ENCODE data around the gene PIK3R2.
"Not testable (repeated sequence)": the region's sequence is repeated elsewhere in the genome, so short reads cannot be mapped to it uniquely, and the experiment has no call there.

PIK3R2 gene
- total RNA-seq = 0.27 to 0.36 (median 0.31) reads per million in 4 donors

DNA sequence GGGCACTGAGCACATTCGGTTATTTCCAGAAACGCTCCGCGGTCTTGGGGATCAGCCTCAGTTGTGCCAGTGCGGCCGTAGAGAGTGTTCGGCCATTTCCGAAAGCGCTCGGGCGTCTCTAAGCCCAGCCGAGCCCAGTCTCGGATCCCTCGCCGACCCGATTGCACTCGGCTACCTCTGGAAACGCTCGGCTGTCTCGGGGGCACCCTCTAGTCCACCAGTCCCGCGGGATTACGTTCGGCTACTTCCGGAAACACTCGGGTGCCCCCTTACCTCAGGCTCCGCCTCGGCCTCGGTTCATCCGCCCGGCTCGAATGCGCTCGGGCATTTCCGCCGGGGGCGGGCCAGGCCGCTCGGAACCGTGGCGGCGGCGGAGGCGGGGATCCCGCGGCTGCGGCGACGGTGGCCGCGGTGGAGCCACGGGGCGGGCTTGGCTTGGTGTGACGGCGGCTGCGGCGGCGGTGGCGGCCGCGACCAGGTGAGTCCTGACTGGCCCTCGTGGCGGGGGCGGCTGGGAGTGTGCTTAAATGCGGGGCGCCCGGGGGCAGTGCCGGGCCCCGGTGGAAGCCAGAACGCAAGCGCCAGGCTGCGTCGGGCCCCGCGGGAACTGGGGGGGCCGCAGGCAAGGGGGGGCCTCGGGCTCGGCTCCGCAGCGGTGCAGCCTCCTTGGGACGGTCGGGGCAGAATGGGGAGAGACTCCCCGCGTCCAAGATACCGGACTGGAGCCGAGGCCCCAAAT lies at the start of gene PIK3R2:
PIK3R2 (plus strand) TSS at position 347 of the 739 bp plus-strand sequence. CDS start 2,717 bp downstream, outside the sequence.
- peak; percentile 97 to 100 (median 99) for DNase-seq

DNA sequence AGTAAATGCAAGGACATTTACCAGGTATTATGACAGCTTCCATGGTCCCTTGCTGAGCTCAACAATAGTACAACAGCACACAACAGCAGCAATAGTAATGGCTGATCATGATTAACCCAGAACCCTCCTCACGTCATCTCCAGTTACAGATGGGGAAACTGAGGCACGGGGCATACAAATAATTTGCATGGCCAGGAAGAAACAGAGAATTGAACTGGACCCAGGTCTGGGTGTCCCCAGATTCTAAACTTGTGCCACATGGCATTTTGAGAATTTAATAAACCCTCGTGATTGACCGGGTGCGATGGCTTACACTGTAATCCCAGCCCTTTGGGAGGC lies 48.2 kb upstream of the PIK3R2 start:
- no peak for DNase-seq

- DNase-seq = not testable (repeated sequence)
Measured at GRCh38 chr19:18105259-18105658, 47.7 kb upstream of the PIK3R2 start.

- DNase-seq = no peak
Measured at GRCh38 chr19:18107235-18107634, 45.7 kb upstream of the PIK3R2 start.

DNA sequence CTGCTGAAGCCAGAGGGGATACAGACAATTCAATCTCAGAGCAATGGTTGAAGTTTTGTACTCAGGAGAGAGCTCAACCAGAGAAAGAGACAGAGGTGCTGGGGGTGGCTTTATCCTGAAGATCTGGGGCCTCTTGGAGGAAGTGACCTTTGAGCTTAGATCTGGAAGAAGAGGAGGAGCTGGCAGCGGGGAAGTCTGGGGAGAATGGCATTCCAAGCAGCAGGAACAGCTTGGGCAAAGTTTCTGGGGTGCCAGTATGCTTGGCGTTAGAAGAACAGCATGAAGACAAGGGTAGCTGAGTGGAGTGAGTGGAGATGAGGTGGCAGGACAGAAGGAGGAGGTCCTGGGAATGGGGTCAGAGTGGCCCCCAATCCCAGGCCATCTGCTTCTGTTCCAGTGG lies 44.1 kb upstream of the PIK3R2 start:
- DNase-seq = no peak

- DNase-seq = no peak
Measured at GRCh38 chr19:18109341-18109732, 43.6 kb upstream of the PIK3R2 start.

DNA sequence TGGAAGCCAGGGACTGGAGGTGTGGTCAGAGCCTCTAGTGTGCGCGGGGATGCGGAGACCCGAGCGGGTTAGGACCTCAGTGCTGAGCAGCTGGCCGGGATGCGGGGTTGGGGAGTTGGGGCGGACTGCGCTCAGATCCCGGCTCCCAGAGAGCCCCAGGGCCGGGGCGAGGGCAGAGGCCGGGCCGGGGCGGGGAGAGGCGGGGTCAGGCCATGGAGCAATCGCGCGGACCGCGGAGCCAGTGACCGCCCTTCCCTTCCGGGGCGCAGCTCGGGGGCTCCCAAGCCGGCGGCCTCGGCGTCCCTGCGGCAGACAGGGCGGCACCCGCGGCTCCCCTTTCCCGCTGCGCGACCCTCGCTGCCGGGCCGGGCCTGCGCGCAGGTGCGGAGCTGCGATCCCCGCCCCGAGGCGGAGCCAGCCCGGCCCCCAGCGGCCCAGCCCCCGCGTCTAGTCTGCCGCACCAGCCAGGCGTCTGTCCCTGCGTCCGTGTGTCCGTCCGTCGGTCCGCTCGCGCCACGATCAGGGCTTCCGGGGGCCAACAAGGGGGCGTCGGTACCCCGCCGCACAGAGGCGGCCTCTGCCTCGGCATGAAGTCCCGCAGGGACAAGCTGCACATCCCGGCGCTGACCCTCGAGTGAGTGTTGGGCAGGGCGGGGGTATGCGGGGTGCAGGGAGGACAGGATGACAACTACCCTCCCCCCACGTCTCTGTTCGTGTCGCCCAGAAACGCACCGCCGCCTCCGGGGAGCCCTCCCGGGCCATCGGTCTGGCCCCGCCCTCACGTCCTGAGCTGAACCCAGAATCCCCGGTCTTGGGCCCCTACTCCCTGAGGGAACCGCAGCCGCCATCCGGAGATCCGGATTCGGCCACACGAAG lies 43.0 kb upstream of the PIK3R2 start:
- DNase-seq = peak in 2 of 5 donors; percentile 36 to 46

DNA sequence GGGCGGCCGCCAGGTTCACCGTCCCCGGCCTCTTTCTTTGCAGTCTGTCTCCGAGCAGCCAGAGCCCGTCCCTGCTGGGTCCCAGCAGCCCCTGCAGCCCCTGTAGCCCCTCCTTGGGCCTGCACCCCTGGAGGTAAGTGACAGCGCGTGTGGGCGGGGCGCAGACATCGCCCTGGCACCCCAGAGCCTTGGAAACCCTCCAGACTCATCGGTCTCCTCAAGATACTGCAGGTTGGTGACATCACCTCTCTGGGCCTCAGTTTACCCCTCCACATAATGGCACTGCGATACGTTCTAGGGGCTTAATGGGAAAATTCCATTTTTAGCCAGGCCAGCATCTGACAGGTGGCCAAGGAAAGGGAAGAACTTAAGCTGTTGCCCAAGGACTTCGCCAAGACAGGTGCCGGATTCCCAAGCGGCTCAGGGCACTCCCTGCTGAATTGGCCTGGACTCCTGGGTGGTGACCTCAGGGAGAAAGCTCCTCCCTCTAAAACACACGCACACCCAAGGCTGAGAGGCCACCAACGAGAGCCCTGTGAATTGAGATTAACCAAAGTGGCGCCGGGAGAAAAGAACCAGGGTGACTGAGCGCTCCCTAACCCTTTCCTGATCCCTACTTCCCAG lies 42.2 kb upstream of the PIK3R2 start:
- DNase-seq = no peak

DNA sequence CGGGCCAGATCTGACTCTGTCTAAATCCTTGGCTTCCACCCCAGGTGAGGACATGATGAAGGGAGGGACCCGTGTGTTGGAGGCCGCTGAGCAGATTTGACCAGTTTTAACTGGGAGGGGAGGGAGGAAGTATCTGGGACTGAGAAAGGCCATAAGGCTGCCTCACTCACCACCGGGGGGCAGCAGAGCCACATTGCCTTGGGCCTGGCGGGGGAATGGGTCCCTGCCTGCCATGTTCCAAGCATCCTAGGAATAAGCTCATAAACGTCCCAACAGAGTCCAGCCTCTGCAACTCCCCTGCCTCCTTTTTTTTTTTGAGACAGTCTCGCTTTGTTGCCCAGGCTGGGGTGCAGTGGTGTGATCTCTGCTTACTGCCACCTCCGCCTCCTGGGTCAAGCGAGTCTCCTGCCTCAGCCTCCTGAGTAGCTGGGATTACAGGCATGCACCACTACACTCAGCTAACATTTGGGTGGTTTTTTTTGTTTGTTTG lies 39.9 kb upstream of the PIK3R2 start:
- peak in 4 of 5 donors; percentile 60 to 72 (median 65) for DNase-seq

- DNase-seq = no peak
Measured at GRCh38 chr19:18113827-18114226, 39.1 kb upstream of the PIK3R2 start.

GRCh38 chr19:18114483-18114882 lies 38.5 kb upstream of the PIK3R2 start:
- DNase-seq = no peak

DNA sequence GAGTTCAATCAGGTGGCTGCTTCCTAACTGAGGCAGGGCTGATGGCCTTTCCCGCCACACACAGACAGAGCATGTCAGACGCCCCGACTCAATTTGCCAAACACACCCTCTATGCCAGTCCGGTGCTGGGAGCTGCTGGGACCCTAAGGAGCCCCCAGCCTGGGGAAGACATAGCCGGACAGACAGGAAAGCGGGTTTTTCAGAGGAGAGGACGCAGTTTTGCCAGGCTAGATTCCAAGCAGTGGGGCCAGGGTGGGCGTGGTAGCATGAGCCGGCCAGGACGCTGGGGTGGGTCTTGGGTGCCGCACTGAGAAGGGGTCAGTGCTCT lies 35.6 kb upstream of the PIK3R2 start:
- no peak for DNase-seq

GRCh38 chr19:18117692-18118378 lies 35.1 kb upstream of the PIK3R2 start:
- peak; percentile 91 to 98 (median 94) for DNase-seq

GRCh38 chr19:18118420-18119012 lies 34.4 kb upstream of the PIK3R2 start:
- DNase-seq = no peak

DNA sequence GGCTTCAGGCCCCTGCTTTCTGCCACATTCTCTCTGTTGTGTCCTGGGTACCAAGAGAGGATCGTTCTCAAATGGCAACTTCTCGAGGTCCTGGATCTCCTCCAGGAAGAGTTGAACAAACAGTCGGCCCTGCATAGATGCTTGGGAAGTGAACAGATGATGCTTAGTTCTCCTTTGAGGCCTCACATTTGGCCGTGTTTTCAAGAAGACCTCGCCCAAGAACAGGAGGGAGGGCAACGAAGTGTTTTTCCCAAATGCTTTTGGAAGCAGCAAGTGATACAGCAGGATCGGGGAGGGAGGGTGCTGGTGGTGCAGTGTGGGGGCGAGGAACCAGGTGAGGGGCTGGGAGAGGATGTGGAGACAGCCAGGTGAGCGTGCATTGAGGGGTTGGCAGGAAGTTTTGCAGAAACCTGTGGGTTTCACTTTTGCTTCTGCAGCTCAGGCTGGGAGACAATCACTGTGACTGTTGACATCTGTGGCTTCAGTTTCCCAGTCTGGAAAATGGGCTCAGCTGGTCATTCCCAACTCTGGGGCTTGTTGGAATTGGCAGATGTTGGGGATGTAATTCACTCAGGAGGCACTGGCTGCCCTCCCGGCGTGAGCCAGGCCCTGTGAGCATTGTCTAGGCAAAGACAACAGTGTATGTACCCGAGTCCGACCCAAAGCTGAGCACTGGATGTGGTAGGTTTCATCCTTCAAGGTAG lies 33.8 kb upstream of the PIK3R2 start:
- DNase-seq = peak in 3 of 5 donors; percentile 33 to 58 (median 43)

DNA sequence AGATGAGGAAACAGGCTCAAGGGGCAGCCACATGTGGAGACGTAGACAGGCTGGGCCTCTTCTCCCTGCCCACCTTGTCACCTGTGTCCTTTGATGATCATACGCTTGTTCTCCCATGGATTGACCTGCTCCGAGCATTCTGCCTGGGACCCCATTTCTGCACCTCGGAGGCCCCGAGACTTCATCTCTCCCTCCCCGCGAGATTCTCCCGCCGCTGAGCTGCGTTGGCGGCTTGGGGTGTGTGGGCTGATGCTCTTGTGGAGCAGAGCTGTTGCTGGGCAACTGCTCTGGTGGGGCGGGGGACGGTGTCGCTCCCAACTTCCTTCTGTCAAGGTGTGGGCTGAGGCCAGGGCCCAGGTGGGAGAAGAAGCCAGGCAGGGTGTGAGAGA lies 33.3 kb upstream of the PIK3R2 start:
- DNase-seq = peak in 3 of 5 donors; percentile 46 to 61 (median 53)

DNA sequence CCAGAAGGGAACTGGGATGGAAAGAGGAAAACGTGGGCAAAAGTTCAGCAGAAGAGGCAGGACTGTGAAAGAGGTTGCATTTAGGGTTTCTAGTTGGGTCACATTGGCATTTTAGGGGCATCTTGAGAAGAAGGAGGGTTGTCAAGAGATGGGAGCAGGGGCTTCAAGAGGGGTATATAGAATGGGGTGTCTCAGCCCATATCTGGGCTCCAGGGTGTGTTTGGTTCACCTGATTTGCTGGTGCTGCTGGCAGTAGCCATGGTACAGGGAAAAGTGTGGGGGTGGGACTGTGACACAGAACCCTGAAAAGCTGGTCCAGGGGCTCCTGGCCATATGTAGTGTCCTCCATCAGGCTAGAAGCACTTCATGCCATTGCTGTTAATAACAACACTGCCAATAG lies 32.8 kb upstream of the PIK3R2 start:
- no peak for DNase-seq

DNA sequence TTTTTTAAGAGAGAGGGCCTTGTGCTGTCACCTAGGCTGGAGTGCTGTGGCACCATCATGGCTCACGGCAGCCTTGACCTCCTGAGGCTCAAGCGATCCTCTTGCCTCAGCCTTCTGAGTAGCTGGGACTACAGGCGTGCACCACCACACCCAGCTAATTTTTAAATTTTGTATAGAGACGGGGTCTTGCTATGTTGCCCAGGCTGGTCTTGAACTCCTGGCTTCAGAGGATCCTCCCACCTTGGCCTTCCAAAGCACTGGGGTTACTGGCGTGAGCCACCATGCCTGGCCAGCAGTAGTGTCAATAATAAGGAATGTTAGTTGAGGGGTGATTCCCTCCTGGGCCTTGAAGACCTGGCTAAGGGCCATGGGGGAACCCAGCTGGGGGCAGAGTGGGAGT lies 31.8 kb upstream of the PIK3R2 start:
- no peak for DNase-seq

GRCh38 chr19:18122424-18122823 lies 30.5 kb upstream of the PIK3R2 start:
- DNase-seq = no peak

DNA sequence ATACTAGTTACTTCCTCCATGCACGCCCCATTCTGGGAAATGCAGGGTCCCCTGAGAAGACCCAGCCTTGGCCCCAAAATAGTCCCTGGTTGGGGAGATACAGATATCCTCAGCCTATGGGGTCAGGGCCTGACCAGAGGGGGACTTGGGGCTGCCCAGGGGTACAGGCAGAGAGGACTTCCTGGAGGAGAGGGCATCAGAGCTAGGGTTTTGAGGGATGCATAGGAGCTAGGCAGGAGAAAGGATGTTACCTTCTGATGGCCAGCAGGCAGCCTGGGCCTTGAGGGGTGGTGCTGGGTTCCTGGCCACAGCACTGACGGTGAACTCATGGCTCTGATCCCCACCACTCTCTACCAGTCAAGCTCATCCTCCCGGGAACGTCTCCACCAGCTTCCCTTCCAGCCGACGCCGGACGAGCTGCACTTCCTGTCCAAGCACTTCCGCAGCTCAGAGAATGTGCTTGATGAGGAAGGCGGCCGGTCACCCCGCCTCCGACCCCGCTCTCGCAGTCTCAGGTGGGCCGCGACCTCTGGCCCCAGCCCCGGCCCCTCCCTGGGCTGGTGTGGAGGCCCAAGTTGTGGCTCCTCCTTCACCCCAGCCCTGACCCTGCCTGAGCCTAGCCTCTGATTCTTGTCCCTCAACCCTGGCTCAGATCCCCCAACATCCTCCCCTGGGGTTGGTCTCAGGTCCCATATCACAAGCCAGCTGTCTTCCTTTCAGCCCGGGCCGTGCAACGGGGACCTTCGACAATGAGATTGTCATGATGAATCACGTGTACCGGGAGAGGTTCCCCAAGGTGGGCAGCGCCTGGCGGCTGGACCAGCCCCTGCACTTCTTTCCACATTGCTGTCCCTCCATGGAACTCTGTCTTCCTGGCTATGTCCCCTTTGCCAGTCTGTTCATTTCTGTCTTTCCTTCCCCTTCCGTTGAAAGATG lies 29.8 kb upstream of the PIK3R2 start:
- DNase-seq = no peak

GRCh38 chr19:18123819-18124218 lies 29.1 kb upstream of the PIK3R2 start:
- DNase-seq = no peak

Measured in T-helper 1 cell (primary cell).